Prostate gland (tissue), 2 donors: ENCODE data around the gene CLEC3B.

Experiments used
- POLR2A ChIP-seq: fragments of 450-650 bp; IDR thresholded peaks from one replicate; pipeline ENCODE4 v1.6.1; 2016; ENCODE audit warnings: antibody characterized with exemption, mild to moderate bottlenecking
- POLR2AphosphoS5 ChIP-seq: sonication (generic); formaldehyde crosslinking; IDR thresholded peaks from one replicate; pipeline ENCODE4 v1.6.1; 2017; ENCODE audit warnings: antibody characterized with exemption
- TF ChIP-seq, protein P1 (sequence below), 4 experiments: fragments of 200-600 bp in 2 of 4; fragments of 450-650 bp in 2 of 4; sonication (generic) in 2 of 4; IDR thresholded peaks; 1 replicate in 3 of 4; 2 replicates in 1 of 4; pipeline ENCODE4 v1.5.1; 2016 to 2019; ENCODE audit warnings: antibody characterized with exemption in 4 of 4, mild to moderate bottlenecking in 2 of 4, moderate library complexity in 2 of 4

DNA sequence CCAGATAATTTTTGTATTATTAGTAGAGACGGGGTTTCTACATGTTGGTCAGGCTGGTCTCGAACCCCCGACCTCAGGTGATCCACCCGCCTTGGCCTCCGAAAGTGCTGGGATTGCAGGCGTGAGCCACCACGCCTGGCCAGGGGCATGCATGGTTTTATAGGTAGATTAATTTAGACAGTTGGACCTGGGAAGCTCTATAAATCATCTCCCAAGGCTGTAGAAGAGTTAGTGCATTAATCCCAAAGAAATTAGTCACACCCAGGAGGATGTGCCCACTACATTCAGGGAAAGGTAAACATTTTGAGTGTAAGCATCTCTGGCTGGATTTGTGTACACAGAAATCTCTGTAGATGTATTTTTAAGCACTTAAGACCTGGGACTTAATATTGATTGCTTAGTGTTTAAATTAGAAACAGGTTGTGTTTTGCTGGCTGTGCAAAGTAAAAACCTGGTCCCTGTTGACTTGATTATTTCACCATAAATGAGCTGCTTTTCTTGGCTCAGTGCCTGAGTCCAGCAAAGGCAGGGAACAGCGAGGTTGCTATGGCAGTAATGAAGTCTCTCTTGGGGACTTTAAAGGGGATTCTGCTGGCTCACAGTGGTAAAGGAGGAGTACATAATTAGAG lies 30.8 kb upstream of the CLEC3B start:
- TF ChIP-seq POLR2A, result no peak
- TF ChIP-seq POLR2AphosphoS5, result no peak
- TF ChIP-seq, protein P1, sequence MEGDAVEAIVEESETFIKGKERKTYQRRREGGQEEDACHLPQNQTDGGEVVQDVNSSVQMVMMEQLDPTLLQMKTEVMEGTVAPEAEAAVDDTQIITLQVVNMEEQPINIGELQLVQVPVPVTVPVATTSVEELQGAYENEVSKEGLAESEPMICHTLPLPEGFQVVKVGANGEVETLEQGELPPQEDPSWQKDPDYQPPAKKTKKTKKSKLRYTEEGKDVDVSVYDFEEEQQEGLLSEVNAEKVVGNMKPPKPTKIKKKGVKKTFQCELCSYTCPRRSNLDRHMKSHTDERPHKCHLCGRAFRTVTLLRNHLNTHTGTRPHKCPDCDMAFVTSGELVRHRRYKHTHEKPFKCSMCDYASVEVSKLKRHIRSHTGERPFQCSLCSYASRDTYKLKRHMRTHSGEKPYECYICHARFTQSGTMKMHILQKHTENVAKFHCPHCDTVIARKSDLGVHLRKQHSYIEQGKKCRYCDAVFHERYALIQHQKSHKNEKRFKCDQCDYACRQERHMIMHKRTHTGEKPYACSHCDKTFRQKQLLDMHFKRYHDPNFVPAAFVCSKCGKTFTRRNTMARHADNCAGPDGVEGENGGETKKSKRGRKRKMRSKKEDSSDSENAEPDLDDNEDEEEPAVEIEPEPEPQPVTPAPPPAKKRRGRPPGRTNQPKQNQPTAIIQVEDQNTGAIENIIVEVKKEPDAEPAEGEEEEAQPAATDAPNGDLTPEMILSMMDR (IDR thresholded peaks at IDR 0.05), result no peak
